ENCODE measurements around the gene ADGRV1.
"Not testable (repeated sequence)": the region's sequence is repeated elsewhere in the genome, so short reads cannot be mapped to it uniquely, and the experiment has no call there.

DNA sequence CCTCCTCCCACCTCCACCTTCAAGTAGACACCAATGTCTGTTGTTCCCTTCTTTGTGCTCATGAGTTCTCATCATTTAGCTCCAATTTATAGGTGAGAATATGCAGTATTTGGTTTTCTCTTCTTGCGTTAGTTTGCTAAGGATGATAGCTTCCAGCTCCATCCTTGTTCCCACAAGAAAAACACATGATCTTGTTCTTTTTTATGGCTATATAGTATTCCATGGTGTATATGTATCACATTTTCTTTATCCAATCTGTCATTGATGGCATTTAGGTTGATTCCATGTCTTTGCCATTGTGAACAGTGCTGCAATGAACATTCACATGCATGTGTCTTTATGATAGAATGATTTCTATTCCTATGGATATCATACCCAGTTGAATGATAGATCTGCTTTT is 454.3 kb downstream of the ADGRV1 start:
- not testable (repeated sequence) for TF ChIP-seq POLR2A (IDR thresholded peaks at IDR 0.05)
- TF ChIP-seq, protein P1, sequence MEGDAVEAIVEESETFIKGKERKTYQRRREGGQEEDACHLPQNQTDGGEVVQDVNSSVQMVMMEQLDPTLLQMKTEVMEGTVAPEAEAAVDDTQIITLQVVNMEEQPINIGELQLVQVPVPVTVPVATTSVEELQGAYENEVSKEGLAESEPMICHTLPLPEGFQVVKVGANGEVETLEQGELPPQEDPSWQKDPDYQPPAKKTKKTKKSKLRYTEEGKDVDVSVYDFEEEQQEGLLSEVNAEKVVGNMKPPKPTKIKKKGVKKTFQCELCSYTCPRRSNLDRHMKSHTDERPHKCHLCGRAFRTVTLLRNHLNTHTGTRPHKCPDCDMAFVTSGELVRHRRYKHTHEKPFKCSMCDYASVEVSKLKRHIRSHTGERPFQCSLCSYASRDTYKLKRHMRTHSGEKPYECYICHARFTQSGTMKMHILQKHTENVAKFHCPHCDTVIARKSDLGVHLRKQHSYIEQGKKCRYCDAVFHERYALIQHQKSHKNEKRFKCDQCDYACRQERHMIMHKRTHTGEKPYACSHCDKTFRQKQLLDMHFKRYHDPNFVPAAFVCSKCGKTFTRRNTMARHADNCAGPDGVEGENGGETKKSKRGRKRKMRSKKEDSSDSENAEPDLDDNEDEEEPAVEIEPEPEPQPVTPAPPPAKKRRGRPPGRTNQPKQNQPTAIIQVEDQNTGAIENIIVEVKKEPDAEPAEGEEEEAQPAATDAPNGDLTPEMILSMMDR (IDR thresholded peaks at IDR 0.05) = not testable (repeated sequence)

All from thyroid gland (tissue), 4 donors.